H54 (cell line): ENCODE data around the gene ALK.

Experiments used
- DNase-seq: peaks from one replicate; pipeline ENCODE4 v3.0.0; 2011; ENCODE audit warnings: low spot score, mixed read lengths; ENCODE audit not compliant: insufficient read length
- FAIRE-seq: peaks from 3 replicates; lab custom pipeline; 2011; peaks lifted over from hg19 to GRCh38; lab: Jason Lieb, UNC
- POLR2A ChIP-seq: IDR thresholded peaks from 2 replicates; pipeline ENCODE4 v1.6.1; 2011; ENCODE audit warnings: low read depth, mild to moderate bottlenecking, low read length

ALK gene

GRCh38 chr2:29782549-29783458 lies 138.6 kb downstream of the ALK start:
- no peak for TF ChIP-seq POLR2A
- DNase-seq (no peak), FAIRE-seq (no peak)

- FAIRE-seq (no peak), DNase-seq (no peak)
Measured at GRCh38 chr2:29782087-29782486, 139.3 kb downstream of the ALK start.

GRCh38 chr2:29780906-29781305 lies 140.5 kb downstream of the ALK start:
- FAIRE-seq, result no peak

More at GRCh38 chr2:29782087-29782486, 139.3 kb downstream of the ALK start:
- TF ChIP-seq POLR2A, result no peak

GRCh38 chr2:29777161-29777560 lies 144.2 kb downstream of the ALK start:
- TF ChIP-seq POLR2A, result no peak
- no peak for DNase-seq

More at GRCh38 chr2:29780906-29781305, 140.5 kb downstream of the ALK start:
- no peak for TF ChIP-seq POLR2A
- DNase-seq, result no peak

GRCh38 chr2:29776406-29776805 lies 145.0 kb downstream of the ALK start:
- DNase-seq (no peak), FAIRE-seq (no peak)
- no peak for TF ChIP-seq POLR2A

More at GRCh38 chr2:29777161-29777560, 144.2 kb downstream of the ALK start:
- no peak for FAIRE-seq

- DNase-seq (no peak), FAIRE-seq (no peak)
- TF ChIP-seq POLR2A, result no peak
Measured at GRCh38 chr2:29775937-29776336, 145.4 kb downstream of the ALK start.

- no peak for TF ChIP-seq POLR2A
- DNase-seq (no peak), FAIRE-seq (no peak)
Measured at GRCh38 chr2:29774624-29775023, 146.8 kb downstream of the ALK start.

GRCh38 chr2:29770846-29771245 lies 150.5 kb downstream of the ALK start:
- DNase-seq (no peak), FAIRE-seq (no peak)
- TF ChIP-seq POLR2A, result no peak

- FAIRE-seq, result no peak
- TF ChIP-seq POLR2A, result no peak
- no peak for DNase-seq
Measured at GRCh38 chr2:29769847-29770246, 151.5 kb downstream of the ALK start.

- DNase-seq (no peak), FAIRE-seq (no peak)
- TF ChIP-seq POLR2A, result no peak
Measured at GRCh38 chr2:29767606-29768335, 153.6 kb downstream of the ALK start.

GRCh38 chr2:29766191-29766590 lies 155.2 kb downstream of the ALK start:
- DNase-seq (no peak), FAIRE-seq (no peak)
- TF ChIP-seq POLR2A, result no peak

- FAIRE-seq (no peak), DNase-seq (no peak)
- no peak for TF ChIP-seq POLR2A
Measured at GRCh38 chr2:29765721-29766120, 155.7 kb downstream of the ALK start.

- FAIRE-seq (no peak), DNase-seq (no peak)
- no peak for TF ChIP-seq POLR2A
Measured at GRCh38 chr2:29763371-29763770, 158.0 kb downstream of the ALK start.

GRCh38 chr2:29762239-29762638 lies 159.1 kb downstream of the ALK start:
- DNase-seq, result no peak
- FAIRE-seq, result no peak
- no peak for TF ChIP-seq POLR2A
